OCI-LY7 (cell line): ENCODE measurements around the gene WDR44. TPM values are rescaled to one million over a fixed set of nuclear protein-coding genes. Genes with fewer than 3 reads are reported as not detected.
"Not testable (repeated sequence)": the region's sequence is repeated elsewhere in the genome, so short reads cannot be mapped to it uniquely, and the experiment has no call there.

Experiments used
- BruUV-seq: library from RNA; stranded (reverse); fragments of 400-500 nt; replicated peaks from 2 replicates; lab custom pipeline; 2021; lab: Mats Ljungman, UMichigan
- CTCF ChIA-PET: fragments of 300-600 bp; sonication (Branson Sonifier 250); formaldehyde crosslinking; loops from one replicate; lab custom pipeline; 2022; ENCODE audit warnings: antibody characterized with exemption; ENCODE audit not compliant: unreplicated experiment; lab: Charles Lee
- POLR2A ChIA-PET: fragments of 300-600 bp; sonication (Branson Sonifier 250); formaldehyde crosslinking; loops from one replicate; lab custom pipeline; 2022; ENCODE audit warnings: antibody characterized with exemption; lab: Charles Lee
- DNase-seq: peaks from one replicate; pipeline ENCODE4 v3.0.0-alpha.2; 2015; ENCODE audit warnings: low spot score
- H2AFZ ChIP-seq: fragments of 200-600 bp; sonication (generic), shearing (Covaris generic); 2 replicates; pipeline ENCODE4 v1.6.1; 2014; ENCODE audit warnings: mild to moderate bottlenecking, antibody characterized with exemption, low read length, moderate library complexity
- H3K27ac ChIP-seq: fragments of 200-600 bp; sonication (generic); 2 replicates; pipeline ENCODE4 v1.5.1; 2014; ENCODE audit warnings: mixed run types, low read depth, mild to moderate bottlenecking, moderate library complexity, low read length, inconsistent platforms; ENCODE audit not compliant: poor library complexity, severe bottlenecking
- H3K36me3 ChIP-seq: fragments of 200-600 bp; sonication (generic); 2 replicates; pipeline ENCODE4 v1.6.1; 2014; ENCODE audit warnings: mild to moderate bottlenecking, antibody characterized with exemption, low read length, moderate library complexity, mixed read lengths; ENCODE audit not compliant: insufficient read depth
- H3K4me1 ChIP-seq: fragments of 200-600 bp; sonication (generic); 2 replicates; pipeline ENCODE4 v1.5.1; 2014; ENCODE audit warnings: mild to moderate bottlenecking, low read length; ENCODE audit not compliant: insufficient read depth, poor library complexity, severe bottlenecking
- H3K4me2 ChIP-seq: fragments of 200-600 bp; sonication (generic); 2 replicates; pipeline ENCODE4 v1.6.1; 2014; ENCODE audit warnings: mild to moderate bottlenecking, low read length
- H3K4me3 ChIP-seq: fragments of 200-600 bp; sonication (generic); 2 replicates; pipeline ENCODE4 v1.5.1; 2014; ENCODE audit warnings: mild to moderate bottlenecking, low read depth, low read length; ENCODE audit not compliant: poor library complexity, severe bottlenecking
- H3K79me2 ChIP-seq: fragments of 200-600 bp; sonication (generic); 2 replicates; pipeline ENCODE4 v1.6.1; 2016; ENCODE audit warnings: low read depth, mild to moderate bottlenecking, low read length, moderate library complexity, mixed read lengths; ENCODE audit not compliant: insufficient read depth
- H3K9me2 ChIP-seq: fragments of 200-600 bp; sonication (generic); 2 replicates; pipeline ENCODE4 v1.6.1; 2016; ENCODE audit warnings: mild to moderate bottlenecking, low read length, mixed read lengths; ENCODE audit not compliant: insufficient read depth
- H3K9me3 ChIP-seq: fragments of 200-600 bp; sonication (generic); 2 replicates; pipeline ENCODE4 v1.6.1; 2014; ENCODE audit warnings: mild to moderate bottlenecking, mixed run types, low read length, mixed read lengths
- H4K20me1 ChIP-seq: fragments of 200-600 bp; sonication (generic); 2 replicates; pipeline ENCODE4 v1.6.1; 2014; ENCODE audit warnings: mild to moderate bottlenecking, antibody characterized with exemption, low read length, moderate library complexity, mixed read lengths; ENCODE audit not compliant: insufficient read depth
- CTCF ChIP-seq: fragments of 200-600 bp; sonication (generic); conservative IDR thresholded peaks from 2 replicates; pipeline ENCODE4 v1.5.1; 2014; ENCODE audit warnings: mild to moderate bottlenecking, antibody characterized with exemption, low read length, moderate library complexity, mixed read lengths
- EZH2phosphoT487 ChIP-seq: fragments of 200-600 bp; sonication (generic); IDR thresholded peaks from 2 replicates; pipeline ENCODE4 v1.6.1; 2018; ENCODE audit warnings: low read depth, borderline replicate concordance, mild to moderate bottlenecking, mixed run types, antibody characterized with exemption, low read length, moderate library complexity, mixed read lengths
- intact Hi-C: fragments of 100-400 bp; cut with micrococcal nuclease; formaldehyde crosslinking; loops from one replicate; pipeline ENCODE4 v1.10.0; 2022; ENCODE audit not compliant: unreplicated experiment
- total RNA-seq, 2 experiments: library from RNA; depleted of rRNA in 1 of 2; stranded (reverse); fragments of >200 nt in 1 of 2; shearing (Covaris generic) in 1 of 2; gene quantifications; 2 replicates each; pipeline ENCODE4 v1.2.3, GENCODE V29; 2014 to 2022

WDR44 gene
- total RNA-seq, 2 experiments from 2014 or later: 9.3 to 9.9 TPM

GRCh38 chrX:118484216-118484903 is 138.5 kb downstream of the WDR44 start:
- H3K4me1 ChIP-seq: no peaks in the 10 kb centered on the region
- BruUV-seq: no TSS peak

GRCh38 chrX:118486693-118487092 is 140.8 kb downstream of the WDR44 start:
- H3K4me2 ChIP-seq, H3K9me3 ChIP-seq, intact Hi-C loops, DNase-seq, H3K4me3 ChIP-seq, H3K9me2 ChIP-seq, H3K79me2 ChIP-seq, CTCF ChIA-PET, H4K20me1 ChIP-seq, BruUV-seq, H3K36me3 ChIP-seq, H2AFZ ChIP-seq, H3K27ac ChIP-seq, H3K4me1 ChIP-seq: not testable (repeated sequence)
- POLR2A ChIA-PET: interaction anchor here (0.6 kb wide), 1 partner anchor 127 kb away, joined by 3 read pairs; no protein-coding TSS in a partner anchor

More at GRCh38 chrX:118484216-118484903, 138.5 kb downstream of the WDR44 start:
- H3K4me2 ChIP-seq: no peak overlapping the region
- no peak for DNase-seq
- H3K4me3 ChIP-seq: no peak overlapping the region
- CTCF ChIA-PET: no interaction called here
- POLR2A ChIA-PET: interaction anchor here (0.7 kb wide), 1 partner anchor 139 kb away, joined by 3 read pairs; no protein-coding TSS in a partner anchor
- no peaks in the 10 kb centered on the region for H3K79me2 ChIP-seq
- intact Hi-C loops: no loop called here
- no peaks in the 10 kb centered on the region for H3K9me3 ChIP-seq
- H3K36me3 ChIP-seq: no peaks in the 10 kb centered on the region
- no peaks in the 10 kb centered on the region for H4K20me1 ChIP-seq
- H3K9me2 ChIP-seq: no peaks in the 10 kb centered on the region
- H2AFZ ChIP-seq: no peak overlapping the region
- TF ChIP-seq CTCF (no peak), EZH2phosphoT487 (no peak)
- H3K27ac ChIP-seq: no peak overlapping the region

GRCh38 chrX:118493016-118493415 is 147.1 kb downstream of the WDR44 start:
- Histone ChIP-seq H3K4me3 (no peak overlapping the region), H3K79me2 (peaks cover 15% of the 10 kb centered on the region), H3K4me1 (peaks cover 14% of the 10 kb centered on the region), H4K20me1 (no peaks in the 10 kb centered on the region), H3K9me3 (no peaks in the 10 kb centered on the region), H3K4me2 (no peak overlapping the region), H3K36me3 (no peaks in the 10 kb centered on the region), H3K27ac (no peak overlapping the region), H3K9me2 (no peaks in the 10 kb centered on the region), H2AFZ (no peak overlapping the region)
- no TSS peak for BruUV-seq
- POLR2A ChIA-PET: no interaction called here
- intact Hi-C loops: no loop called here
- CTCF ChIA-PET: no interaction called here
- no peak for DNase-seq
- TF ChIP-seq EZH2phosphoT487: no peak
- no peak for TF ChIP-seq CTCF
